ENCODE data around the gene BLID. TPM values are rescaled to one million over a fixed set of nuclear protein-coding genes. Genes with fewer than 3 reads are reported as not detected.

Gene BLID
- total RNA-seq, 2 experiments from 2014 or later: not detected

DNA sequence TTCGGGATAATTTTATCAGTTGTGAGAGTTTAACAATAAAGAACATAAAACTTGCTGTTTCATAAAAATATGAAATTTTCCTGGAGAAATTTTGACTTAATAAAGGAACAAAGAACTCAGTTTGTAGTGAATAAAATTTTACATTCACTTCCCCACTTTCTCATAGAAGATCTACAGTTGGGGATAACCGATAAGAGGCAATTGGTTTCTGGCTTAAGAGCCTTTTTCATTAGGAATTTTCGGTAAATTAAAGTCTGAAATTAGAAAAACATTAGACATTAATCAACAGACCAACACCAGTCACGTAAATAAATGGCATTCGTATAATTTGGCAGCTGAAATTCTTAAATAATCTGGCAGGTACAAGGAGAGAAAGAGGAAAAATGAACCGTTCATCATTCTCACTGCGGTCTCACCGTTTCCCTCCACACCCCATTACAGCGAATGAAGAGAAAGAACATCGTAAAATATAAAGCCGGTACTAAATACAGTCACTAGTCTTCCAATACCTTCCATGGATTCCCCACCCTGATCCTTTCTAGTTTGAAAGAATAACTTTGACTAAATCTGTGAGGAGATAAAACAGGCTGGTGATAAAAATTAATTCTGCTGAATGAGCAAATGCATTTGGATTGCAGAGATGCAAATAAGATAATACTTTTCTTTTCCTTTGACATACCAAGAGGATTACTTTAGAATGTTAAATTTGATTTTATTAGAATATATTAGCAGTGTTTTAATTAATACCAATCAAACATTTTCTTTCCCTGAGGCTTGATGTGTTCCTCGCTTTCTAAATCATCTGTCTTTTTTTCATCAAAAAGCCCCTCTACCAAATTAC is 19.5 kb downstream of the BLID start:
- ATAC-seq (no peak), DNase-seq (no peak)
- H3K27ac Mint-ChIP-seq: no peak overlapping the region
- CTCF ChIA-PET: interaction anchor here (1.2 kb wide), 2 partner anchors 11 to 12 kb away, joined by 3 read pairs; no protein-coding TSS in a partner anchor
- no peaks in the 10 kb centered on the region for H3K36me3 Mint-ChIP-seq (ENCODE audit: low read depth)
- POLR2A ChIA-PET: no interaction called here
- peaks cover 38% of the 10 kb centered on the region for H3K27me3 Mint-ChIP-seq
- TF ChIP-seq, protein P1, sequence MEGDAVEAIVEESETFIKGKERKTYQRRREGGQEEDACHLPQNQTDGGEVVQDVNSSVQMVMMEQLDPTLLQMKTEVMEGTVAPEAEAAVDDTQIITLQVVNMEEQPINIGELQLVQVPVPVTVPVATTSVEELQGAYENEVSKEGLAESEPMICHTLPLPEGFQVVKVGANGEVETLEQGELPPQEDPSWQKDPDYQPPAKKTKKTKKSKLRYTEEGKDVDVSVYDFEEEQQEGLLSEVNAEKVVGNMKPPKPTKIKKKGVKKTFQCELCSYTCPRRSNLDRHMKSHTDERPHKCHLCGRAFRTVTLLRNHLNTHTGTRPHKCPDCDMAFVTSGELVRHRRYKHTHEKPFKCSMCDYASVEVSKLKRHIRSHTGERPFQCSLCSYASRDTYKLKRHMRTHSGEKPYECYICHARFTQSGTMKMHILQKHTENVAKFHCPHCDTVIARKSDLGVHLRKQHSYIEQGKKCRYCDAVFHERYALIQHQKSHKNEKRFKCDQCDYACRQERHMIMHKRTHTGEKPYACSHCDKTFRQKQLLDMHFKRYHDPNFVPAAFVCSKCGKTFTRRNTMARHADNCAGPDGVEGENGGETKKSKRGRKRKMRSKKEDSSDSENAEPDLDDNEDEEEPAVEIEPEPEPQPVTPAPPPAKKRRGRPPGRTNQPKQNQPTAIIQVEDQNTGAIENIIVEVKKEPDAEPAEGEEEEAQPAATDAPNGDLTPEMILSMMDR (IDR thresholded peaks at IDR 0.05): no peak
- intact Hi-C loops (cut with micrococcal nuclease): no loop called here
- peaks cover 13% of the 10 kb centered on the region for H3K4me1 Mint-ChIP-seq (ENCODE audit: low read depth)
- H3K9me3 Mint-ChIP-seq: no peaks in the 10 kb centered on the region
- no peak overlapping the region for H3K4me3 Mint-ChIP-seq

DNA sequence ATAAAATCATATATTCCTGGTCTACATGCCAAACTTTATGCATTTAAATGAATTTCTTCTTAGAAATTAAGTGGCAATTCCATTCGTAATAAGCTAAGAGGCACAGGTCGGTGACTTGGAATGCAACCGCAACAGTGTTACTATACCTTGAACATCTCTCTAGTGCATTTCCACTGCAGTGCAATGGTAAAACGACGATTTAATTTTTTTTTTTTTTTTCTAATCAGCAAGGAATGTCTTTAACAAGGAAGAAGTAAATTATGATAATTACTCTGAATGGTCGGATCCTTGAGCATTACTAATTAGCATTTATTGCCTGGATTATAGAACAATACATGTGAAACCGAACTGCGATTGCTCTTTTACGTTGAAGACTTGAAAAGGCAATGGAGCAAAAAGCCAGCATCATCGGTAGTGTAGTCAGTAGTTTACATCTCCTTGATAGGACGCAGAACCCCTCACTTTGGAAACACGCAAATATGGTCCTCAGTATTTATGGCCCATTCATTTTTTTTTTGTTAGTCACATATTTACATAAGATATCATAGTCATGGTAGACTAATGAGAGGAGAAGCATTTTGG is 20.2 kb downstream of the BLID start:
- TF ChIP-seq, protein P1 (IDR thresholded peaks at IDR 0.05): no peak
- Mint-ChIP-seq H3K9me3 (no peaks in the 10 kb centered on the region), H3K4me1 (ENCODE audit: low read depth) (peaks cover 7% of the 10 kb centered on the region), H3K27me3 (peaks cover 34% of the 10 kb centered on the region), H3K27ac (no peak overlapping the region), H3K4me3 (no peak overlapping the region), H3K36me3 (ENCODE audit: low read depth) (no peaks in the 10 kb centered on the region)
- CTCF ChIA-PET: no interaction called here
- ATAC-seq (no peak), DNase-seq (no peak)
- POLR2A ChIA-PET: no interaction called here
- intact Hi-C loops (cut with micrococcal nuclease): no loop called here

DNA sequence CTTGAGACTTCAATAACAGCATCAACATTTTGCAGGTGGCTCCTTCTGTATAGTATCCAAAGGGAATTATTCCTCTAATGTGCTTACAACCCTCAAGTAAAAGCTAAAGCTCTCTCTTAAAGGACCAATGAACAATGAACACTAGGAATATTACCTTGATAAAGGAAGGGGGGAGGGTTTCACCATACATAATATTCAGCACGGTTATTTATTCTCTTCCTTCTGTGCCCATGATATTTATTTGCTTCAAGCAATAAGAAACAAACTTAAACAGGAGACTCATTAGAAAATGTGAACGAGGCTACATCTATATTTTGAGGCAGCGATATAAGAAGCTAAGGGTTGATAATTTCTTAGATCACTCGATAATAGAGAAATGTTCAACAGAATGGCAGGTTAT is 21.2 kb downstream of the BLID start:
- POLR2A ChIA-PET: no interaction called here
- H3K36me3 Mint-ChIP-seq (ENCODE audit: low read depth): no peaks in the 10 kb centered on the region
- no peaks in the 10 kb centered on the region for H3K9me3 Mint-ChIP-seq
- H3K4me1 Mint-ChIP-seq (ENCODE audit: low read depth): peaks cover 2% of the 10 kb centered on the region
- DNase-seq (no peak), ATAC-seq (no peak)
- CTCF ChIA-PET: no interaction called here
- H3K4me3 Mint-ChIP-seq: no peak overlapping the region
- intact Hi-C loops (cut with micrococcal nuclease): no loop called here
- H3K27me3 Mint-ChIP-seq: peaks cover 27% of the 10 kb centered on the region
- no peak overlapping the region for H3K27ac Mint-ChIP-seq
- TF ChIP-seq, protein P1 (IDR thresholded peaks at IDR 0.05): no peak

DNA sequence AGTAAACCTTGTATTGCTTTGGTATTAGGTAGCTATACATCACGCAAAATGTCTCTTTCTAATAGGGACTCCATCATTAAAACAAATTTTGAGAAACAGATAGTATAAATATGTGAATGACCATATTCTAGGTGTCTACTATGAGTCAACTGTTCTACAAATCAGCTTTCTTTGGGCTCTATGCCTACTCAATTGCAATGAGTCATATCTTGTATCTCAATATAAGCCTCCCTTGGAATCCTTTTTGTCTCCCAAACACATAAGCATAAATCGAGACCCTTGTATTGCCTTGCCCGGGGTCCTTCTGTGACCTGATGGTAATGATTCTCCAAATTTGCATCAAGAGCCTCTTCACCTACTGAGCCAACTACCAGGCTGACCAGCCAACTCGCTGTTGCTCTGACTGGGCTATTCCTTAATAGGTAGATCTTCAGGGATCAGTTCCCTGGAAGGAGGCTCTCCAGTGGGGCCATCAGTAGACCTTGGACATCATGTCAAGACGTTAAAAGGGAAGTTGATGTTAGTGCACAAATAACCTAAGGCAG is 22.2 kb downstream of the BLID start:
- TF ChIP-seq, protein P1 (IDR thresholded peaks at IDR 0.05): no peak
- H3K27ac Mint-ChIP-seq: no peak overlapping the region
- POLR2A ChIA-PET: no interaction called here
- CTCF ChIA-PET: interaction anchor here (1.6 kb wide), 1 partner anchor 14 kb away, joined by 5 read pairs; no protein-coding TSS in a partner anchor
- intact Hi-C loops (cut with micrococcal nuclease): no loop called here
- no peaks in the 10 kb centered on the region for H3K9me3 Mint-ChIP-seq
- no peak for ATAC-seq
- no peak overlapping the region for H3K4me3 Mint-ChIP-seq
- DNase-seq: no peak
- H3K36me3 Mint-ChIP-seq (ENCODE audit: low read depth): no peaks in the 10 kb centered on the region
- no peaks in the 10 kb centered on the region for H3K4me1 Mint-ChIP-seq (ENCODE audit: low read depth)
- H3K27me3 Mint-ChIP-seq: peaks cover 21% of the 10 kb centered on the region

DNA sequence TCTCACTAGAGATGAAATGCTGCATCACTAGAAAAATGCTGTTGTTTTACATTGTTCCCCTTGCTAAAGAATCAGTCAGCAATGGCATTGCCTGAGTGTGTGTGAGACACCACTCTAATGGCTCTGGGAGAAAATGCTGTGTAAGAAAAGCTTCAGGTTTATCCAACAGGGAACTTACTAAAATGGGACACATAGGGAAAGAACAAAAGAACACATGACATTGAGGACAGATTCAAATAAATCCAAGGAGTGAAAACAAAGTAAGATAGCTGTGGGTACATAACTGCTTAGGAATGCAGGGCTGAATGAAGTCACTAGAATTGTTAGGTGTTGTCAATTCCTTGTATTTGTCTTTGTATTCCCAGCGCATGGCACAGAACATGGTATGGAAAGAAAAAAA is 24.2 kb downstream of the BLID start:
- DNase-seq (no peak), ATAC-seq (no peak)
- POLR2A ChIA-PET: no interaction called here
- intact Hi-C loops (cut with micrococcal nuclease): no loop called here
- no peak overlapping the region for H3K4me3 Mint-ChIP-seq
- H3K9me3 Mint-ChIP-seq: no peaks in the 10 kb centered on the region
- no peak overlapping the region for H3K27ac Mint-ChIP-seq
- H3K4me1 Mint-ChIP-seq (ENCODE audit: low read depth): no peaks in the 10 kb centered on the region
- CTCF ChIA-PET: no interaction called here
- H3K27me3 Mint-ChIP-seq: peaks cover 13% of the 10 kb centered on the region
- TF ChIP-seq, protein P1 (IDR thresholded peaks at IDR 0.05): no peak
- H3K36me3 Mint-ChIP-seq (ENCODE audit: low read depth): no peaks in the 10 kb centered on the region
